Panc1 (cell line): ENCODE measurements around the gene CEP170. TPM values are rescaled to one million over a fixed set of nuclear protein-coding genes. Genes with fewer than 3 reads are reported as not detected.
"Not testable (repeated sequence)": the region's sequence is repeated elsewhere in the genome, so short reads cannot be mapped to it uniquely, and the experiment has no call there.

ENCODE experiments used
- ATAC-seq: fragments of 200-7000 bp; cut with Tn5 transposase; 2 replicates; pipeline ENCODE4 v1.9.1; 2020; ENCODE audit warnings: mild to moderate bottlenecking, moderate library complexity
- BruUV-seq: library from RNA; stranded (reverse); fragments of 400-500 nt; replicated peaks from 2 replicates; lab custom pipeline; 2021; lab: Mats Ljungman, UMichigan
- CTCF ChIA-PET: fragments of 300-600 bp; sonication (Branson Sonifier 250); formaldehyde crosslinking; loops from one replicate; lab custom pipeline; 2022; ENCODE audit warnings: antibody characterized with exemption; lab: Charles Lee
- POLR2A ChIA-PET: fragments of 300-600 bp; sonication (Branson Sonifier 250); formaldehyde crosslinking; loops from one replicate; lab custom pipeline; 2022; ENCODE audit warnings: antibody characterized with exemption; lab: Charles Lee
- DNase-seq: peaks from one replicate; pipeline ENCODE4 v3.0.0-alpha.2; 2010; ENCODE audit warnings: low read depth, low spot score
- H3K27ac ChIP-seq: 2 replicates; pipeline ENCODE4 v1.5.1; 2011; ENCODE audit warnings: mild to moderate bottlenecking, low read length, inconsistent platforms
- H3K27me3 ChIP-seq: fragments of 200-500 bp; sonication (Bioruptor generic); 2 replicates; pipeline ENCODE4 v1.6.0; 2014; ENCODE audit warnings: low read length, inconsistent platforms; ENCODE audit not compliant: control insufficient read depth, insufficient read depth
- H3K36me3 ChIP-seq: fragments of 200-500 bp; sonication (Bioruptor generic); 2 replicates; pipeline ENCODE4 v1.5.1; 2014; ENCODE audit warnings: inconsistent platforms, mild to moderate bottlenecking, low read length, moderate library complexity; ENCODE audit not compliant: control insufficient read depth, insufficient read depth
- H3K4me1 ChIP-seq: 2 replicates; pipeline ENCODE4 v1.5.1; 2011; ENCODE audit warnings: inconsistent platforms, mild to moderate bottlenecking, low read length, moderate library complexity; ENCODE audit not compliant: control insufficient read depth, insufficient read depth
- H3K4me3 ChIP-seq, 2 experiments: 2 replicates each; pipeline ENCODE4 v1.5.1; 2011 to 2012; ENCODE audit warnings: low read depth in 2 of 2, low read length in 2 of 2, mild to moderate bottlenecking in 2 of 2, inconsistent platforms in 1 of 2, moderate library complexity in 1 of 2
- H3K9me3 ChIP-seq: fragments of 200-500 bp; sonication (Bioruptor generic); 2 replicates; pipeline ENCODE4 v1.5.1; 2014; ENCODE audit warnings: low read depth, mild to moderate bottlenecking, inconsistent platforms, low read length, moderate library complexity; ENCODE audit not compliant: control insufficient read depth, insufficient read depth
- in situ Hi-C: cut with HindIII; loops from 2 replicates; pipeline ENCODE4 v1.10.0; 2016; ENCODE audit warnings: low sequenced_read_pairs, low pct_unique_long_range_greater_than_20kb
- intact Hi-C: fragments of 100-400 bp; cut with micrococcal nuclease; formaldehyde crosslinking; loops from one replicate; pipeline ENCODE4 v1.10.0; 2022; ENCODE audit not compliant: unreplicated experiment
- total RNA-seq: library from RNA; stranded (reverse); gene quantifications from one replicate; pipeline ENCODE4 v1.2.1, GENCODE V29; 2021; ENCODE audit not compliant: unreplicated experiment

The CEP170 gene
- total RNA-seq, 1 experiment from 2014 or later, result 89.3 TPM

- BruUV-seq, CTCF ChIA-PET, ATAC-seq: not testable (repeated sequence)
Measured at GRCh38 chr1:243116187-243116586, 138.9 kb downstream of the CEP170 start.

DNA sequence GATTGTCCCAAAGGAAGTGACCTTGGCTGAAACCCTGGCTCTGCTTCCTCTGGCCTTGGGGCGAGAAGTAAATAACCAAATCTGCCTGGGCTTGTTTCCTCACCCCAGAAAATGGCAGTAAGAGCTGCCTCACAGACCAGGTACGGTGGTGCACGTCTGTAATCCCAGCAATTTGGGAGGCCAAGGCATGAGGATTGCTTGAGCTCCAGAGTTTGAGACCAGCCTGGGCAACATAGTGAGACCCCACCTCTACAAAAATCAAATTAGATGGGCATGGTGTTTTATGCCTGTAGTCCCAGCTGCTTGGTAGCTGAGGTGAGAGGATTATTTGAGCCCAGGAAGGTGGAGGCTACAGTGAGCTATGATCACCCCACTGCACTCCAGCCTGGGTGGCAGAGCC lies 140.3 kb downstream of the CEP170 start:
- H3K27ac ChIP-seq, H3K36me3 ChIP-seq, CTCF ChIA-PET, intact Hi-C loops, H3K4me1 ChIP-seq, POLR2A ChIA-PET, BruUV-seq, H3K27me3 ChIP-seq, ATAC-seq, in situ Hi-C loops, H3K9me3 ChIP-seq, DNase-seq, H3K4me3 ChIP-seq: not testable (repeated sequence)

More at GRCh38 chr1:243116187-243116586, 138.9 kb downstream of the CEP170 start:
- in situ Hi-C loops, H3K27ac ChIP-seq, H3K4me3 ChIP-seq, H3K9me3 ChIP-seq, intact Hi-C loops, DNase-seq, POLR2A ChIA-PET, H3K4me1 ChIP-seq, H3K36me3 ChIP-seq, H3K27me3 ChIP-seq: not testable (repeated sequence)

GRCh38 chr1:243114059-243114713 lies 140.9 kb downstream of the CEP170 start:
- H3K27ac ChIP-seq, in situ Hi-C loops, H3K9me3 ChIP-seq, BruUV-seq, H3K4me1 ChIP-seq, DNase-seq, H3K4me3 ChIP-seq, intact Hi-C loops, POLR2A ChIA-PET, H3K27me3 ChIP-seq, CTCF ChIA-PET, H3K36me3 ChIP-seq: not testable (repeated sequence)
- ATAC-seq, result peak; percentile 72

GRCh38 chr1:243107171-243107570 lies 147.9 kb downstream of the CEP170 start:
- DNase-seq, H3K4me1 ChIP-seq, H3K27ac ChIP-seq, in situ Hi-C loops, POLR2A ChIA-PET, H3K4me3 ChIP-seq, H3K27me3 ChIP-seq, H3K36me3 ChIP-seq, intact Hi-C loops, CTCF ChIA-PET, H3K9me3 ChIP-seq, BruUV-seq, ATAC-seq: not testable (repeated sequence)

DNA sequence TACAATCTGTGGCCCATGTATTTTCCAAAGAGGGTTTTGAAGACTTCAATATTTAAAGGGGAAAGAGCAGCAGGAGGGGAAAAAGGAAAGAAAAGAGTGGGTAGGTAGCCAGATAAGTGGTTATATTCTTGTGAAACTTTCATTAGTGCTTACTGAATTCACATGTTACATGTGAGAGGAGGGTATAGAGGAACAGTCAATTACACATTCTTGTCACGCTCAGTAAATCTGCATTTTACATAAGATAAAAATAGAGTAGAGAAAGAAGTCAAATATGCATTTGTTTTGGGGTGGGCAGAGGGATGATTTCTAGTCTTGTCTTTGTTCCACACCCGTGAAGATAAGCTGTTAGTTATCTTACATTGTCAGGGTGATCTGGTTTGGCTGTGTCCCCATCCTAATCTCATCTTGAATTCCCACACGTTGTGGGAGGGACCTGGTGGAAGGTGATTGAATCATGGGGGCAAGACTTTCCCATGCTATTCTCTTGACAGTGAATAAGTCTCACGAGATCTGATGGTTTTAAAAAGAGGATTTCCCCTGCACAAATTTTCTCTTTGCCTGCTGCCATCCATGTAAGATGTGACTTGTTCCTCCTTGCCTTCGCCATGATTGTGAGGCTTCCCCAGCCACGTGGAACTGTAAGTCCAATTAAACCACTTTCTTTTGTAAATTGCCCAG lies 149.3 kb downstream of the CEP170 start:
- ATAC-seq, H3K9me3 ChIP-seq, H3K4me3 ChIP-seq, CTCF ChIA-PET, in situ Hi-C loops, H3K36me3 ChIP-seq, H3K27me3 ChIP-seq, intact Hi-C loops, H3K4me1 ChIP-seq, POLR2A ChIA-PET, BruUV-seq, H3K27ac ChIP-seq, DNase-seq: not testable (repeated sequence)

DNA sequence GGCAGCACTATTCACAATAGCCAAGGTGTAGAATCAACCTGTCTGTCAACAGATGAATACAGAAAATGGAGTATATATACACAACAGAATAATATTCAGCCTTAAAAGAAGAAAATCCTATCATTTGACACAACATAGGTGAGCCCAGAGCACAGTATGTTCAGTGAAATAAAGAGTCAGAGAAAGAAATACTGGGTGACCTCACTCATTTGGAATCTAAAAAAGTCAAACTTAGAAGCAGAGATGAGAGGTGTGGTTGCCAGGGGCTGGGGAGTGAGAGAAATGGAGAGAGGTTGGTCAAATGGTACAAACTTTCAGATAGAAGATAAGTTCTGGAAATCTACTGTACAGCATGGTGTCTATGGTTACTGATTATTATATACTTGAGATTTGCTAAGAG lies 150.0 kb downstream of the CEP170 start:
- POLR2A ChIA-PET, DNase-seq, in situ Hi-C loops: not testable (repeated sequence)

GRCh38 chr1:243104452-243104851 lies 150.6 kb downstream of the CEP170 start:
- H3K27me3 ChIP-seq, CTCF ChIA-PET, H3K4me1 ChIP-seq, DNase-seq, POLR2A ChIA-PET, BruUV-seq, H3K36me3 ChIP-seq, H3K27ac ChIP-seq, ATAC-seq, H3K9me3 ChIP-seq, in situ Hi-C loops, H3K4me3 ChIP-seq, intact Hi-C loops: not testable (repeated sequence)

More for the DNA sequence above, 150.0 kb downstream of the CEP170 start:
- CTCF ChIA-PET, ATAC-seq, H3K4me1 ChIP-seq, H3K27me3 ChIP-seq, intact Hi-C loops, H3K27ac ChIP-seq, H3K4me3 ChIP-seq, H3K9me3 ChIP-seq, BruUV-seq, H3K36me3 ChIP-seq: not testable (repeated sequence)
